ENCODE data around the gene HAPSTR1. TPM values are rescaled to one million over a fixed set of nuclear protein-coding genes. Genes with fewer than 3 reads are reported as not detected.

Gene HAPSTR1
- total RNA-seq, 2 donors from 2014 or later = 31.9 to 32.6 TPM

DNA sequence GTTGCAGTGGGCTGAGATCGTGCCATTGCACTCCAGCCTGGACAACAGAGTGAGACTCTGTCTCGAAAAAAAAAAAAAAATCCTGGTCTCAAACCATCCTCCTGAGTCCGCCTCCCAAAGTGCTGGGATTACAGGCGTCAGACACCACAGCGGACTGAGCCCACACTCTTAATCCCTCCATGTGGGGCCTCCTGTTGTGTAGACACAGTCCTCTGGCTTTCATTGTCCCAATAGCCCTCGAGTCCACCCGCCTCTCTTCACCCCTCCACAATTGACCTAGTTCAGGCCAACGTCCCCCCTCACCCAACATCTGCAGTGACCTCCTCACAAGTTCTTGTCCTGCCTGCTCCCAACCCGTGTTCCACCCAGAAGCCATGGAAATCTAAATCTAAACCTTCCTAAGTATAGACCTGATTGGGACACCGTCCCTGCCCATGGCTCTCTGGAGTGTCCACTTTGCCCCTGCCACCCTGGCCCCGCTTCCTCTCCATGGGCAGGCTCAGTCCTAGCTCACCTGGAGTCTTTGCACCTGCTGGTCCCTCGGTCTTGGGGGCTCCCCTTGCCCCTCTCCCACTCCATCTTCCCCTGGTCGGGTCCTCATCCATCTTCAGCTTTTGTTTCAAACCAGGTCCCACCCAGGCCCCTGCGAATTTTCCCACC is 46.7 kb downstream of the HAPSTR1 start:
- no peak for ATAC-seq
- WGBS, 2 donors = 69 to 71% methylated on average over 12 to 14 of the region's 14 CpGs
- Histone ChIP-seq H3K27me3 (no peaks in the 10 kb centered on the region), H3K27ac (no peak overlapping the region), H3K4me1 (peaks cover 5% of the 10 kb centered on the region), H3K9me3 (no peaks in the 10 kb centered on the region), H3K36me3 (replicated peaks in 1 of 2; ENCODE audit: insufficient read depth in 1 of 2, low read depth in 2 of 2) (no peaks in the 10 kb centered on the region), H3K4me3 (no peak overlapping the region)
- TF ChIP-seq CTCF (IDR thresholded peaks at IDR 0.05) (no peak), POLR2A (IDR thresholded peaks at IDR 0.05) (no peak)
- intact Hi-C loops (cut with DNase I) = no loop called here
- no peak for DNase-seq

GRCh38 chr16:9138731-9139501 is 47.5 kb downstream of the HAPSTR1 start:
- peak; percentile 63 to 75 (median 70) for DNase-seq
- Histone ChIP-seq H3K27me3 (no peaks in the 10 kb centered on the region), H3K4me3 (no peak overlapping the region), H3K9me3 (no peaks in the 10 kb centered on the region), H3K36me3 (replicated peaks in 1 of 2; ENCODE audit: insufficient read depth in 1 of 2, low read depth in 2 of 2) (no peaks in the 10 kb centered on the region), H3K4me1 (peaks cover 5% of the 10 kb centered on the region), H3K27ac (no peak overlapping the region)
- TF ChIP-seq CTCF (IDR thresholded peaks at IDR 0.05) = peak; percentile 64 to 88 (median 71)
- no peak for TF ChIP-seq POLR2A (IDR thresholded peaks at IDR 0.05)
- intact Hi-C loops (cut with DNase I) = no loop called here
- peak; percentile 79 for ATAC-seq
- 11% methylated on average over 21 of the region's 21 CpGs for WGBS, 2 donors

GRCh38 chr16:9139965-9140364 is 48.5 kb downstream of the HAPSTR1 start:
- no peaks in the 10 kb centered on the region for H3K9me3 ChIP-seq
- ATAC-seq (no peak), DNase-seq (no peak)
- intact Hi-C loops (cut with DNase I) = no loop called here
- TF ChIP-seq POLR2A (IDR thresholded peaks at IDR 0.05) (no peak), CTCF (IDR thresholded peaks at IDR 0.05) (no peak)
- H3K27me3 ChIP-seq = no peaks in the 10 kb centered on the region
- H3K36me3 ChIP-seq (replicated peaks in 1 of 2; ENCODE audit: insufficient read depth in 1 of 2, low read depth in 2 of 2) = no peaks in the 10 kb centered on the region
- H3K4me1 ChIP-seq = peaks cover 5% of the 10 kb centered on the region
- H3K4me3 ChIP-seq = no peak overlapping the region
- 87 to 90% methylated on average over 7 of the region's 7 CpGs for WGBS, 2 donors
- H3K27ac ChIP-seq = no peak overlapping the region

Other genes starting within 250 kb of the HAPSTR1 start
- gene CARHSP1, start 222.6 kb upstream of the HAPSTR1 start, total RNA-seq = 10 to 100 TPM; 16.5 to 59.9 TPM
- not detected for gene LITAFD, start 209.3 kb upstream of the HAPSTR1 start, total RNA-seq
- gene USP7, start 127.7 kb upstream of the HAPSTR1 start, total RNA-seq = 10 to 100 TPM; 36.1 to 38.2 TPM

Data from body of pancreas (tissue), 4 donors.